ENCODE results near the gene TTI1.

DNA sequence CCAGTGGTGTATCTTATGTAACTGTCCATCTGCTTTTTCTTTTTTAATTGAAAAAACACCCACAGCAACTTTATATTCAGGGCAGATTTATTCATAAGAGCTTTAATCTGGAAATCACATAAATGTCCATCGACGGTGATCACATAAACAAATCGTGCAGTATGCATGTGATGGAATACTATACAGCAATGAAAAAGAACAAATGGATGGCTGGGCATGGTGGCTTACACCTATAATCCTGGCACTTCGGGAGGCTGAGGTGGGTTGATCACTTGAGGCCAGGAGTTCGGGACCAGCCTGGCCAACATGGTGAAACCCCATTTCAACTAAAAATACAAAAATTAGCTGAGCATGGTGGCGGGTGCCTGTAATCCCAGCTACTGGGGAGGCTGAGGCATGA lies 91.3 kb downstream of the TTI1 start:
- TF ChIP-seq ZNF138 (CRISPR knock-in tag; IDR thresholded peaks at IDR 0.05; ENCODE audit: low read depth) (no peak), CEBPZ (IDR thresholded peaks at IDR 0.05; ENCODE audit: low read length) (no peak), NFAT5 (CRISPR knock-in tag; IDR thresholded peaks at IDR 0.05) (no peak), CEBPB (IDR thresholded peaks at IDR 0.05; ENCODE audit: borderline replicate concordance, low read depth, low read length) (no peak), DNMT3B (CRISPR knock-in tag; conservative IDR thresholded peaks at IDR 0.05) (no peak), ETV5 (CRISPR knock-in tag; IDR thresholded peaks at IDR 0.05; ENCODE audit: borderline replicate concordance) (no peak), HNF4G (IDR thresholded peaks at IDR 0.05; ENCODE audit: borderline replicate concordance, low read depth, low read length) (no peak), HNF4G (CRISPR knock-in tag; IDR thresholded peaks at IDR 0.05; ENCODE audit: borderline replicate concordance, low read depth) (no peak)

Measured in HepG2 (cell line).